Stimulated activated CD8-positive, alpha-beta memory T cell treated with anti-CD3 and anti-CD28 coated beads, Interleukin-7, amount 100 ng/mL, for 4 hours (primary cell): ENCODE results near the gene ZNRF1.
"Not testable (repeated sequence)": the region's sequence is repeated elsewhere in the genome, so short reads cannot be mapped to it uniquely, and the experiment has no call there.

ENCODE experiments used
- DNase-seq, 2 donors: peaks; one replicate each; pipeline ENCODE4 v3.0.0-alpha.2; 2020; ENCODE audit warnings: low read depth in 2 of 2

The ZNRF1 gene

DNA sequence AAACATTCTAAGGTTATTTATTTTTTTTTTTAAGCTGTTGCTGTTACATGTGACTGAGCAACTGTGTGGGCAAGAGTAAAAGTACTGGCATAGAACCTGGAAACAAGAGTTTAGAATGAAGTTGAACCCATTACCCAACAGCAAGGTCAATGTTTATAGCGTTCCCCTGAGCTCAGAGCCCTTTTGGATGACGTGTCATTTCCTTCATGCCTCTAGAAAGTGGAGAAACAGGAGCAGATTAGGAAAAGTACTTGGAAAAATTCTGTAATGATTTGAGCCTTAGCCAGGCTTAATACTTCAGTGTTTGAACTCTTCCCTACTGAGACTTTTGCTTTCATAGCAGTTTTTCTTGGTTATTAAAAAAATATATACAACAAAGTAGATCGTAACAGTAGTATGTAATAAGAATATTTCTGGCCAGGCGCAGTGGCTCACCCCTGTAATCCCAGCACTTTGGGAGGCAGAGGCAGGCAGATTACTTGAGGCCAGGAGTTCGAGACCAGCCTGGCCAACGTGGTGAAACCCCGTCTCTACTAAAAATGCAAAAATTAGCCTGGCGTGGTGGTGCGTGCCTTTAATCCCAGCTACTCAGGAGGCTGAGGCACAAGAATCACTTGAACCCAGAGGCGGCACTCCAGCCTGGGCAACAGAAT is 27.5 kb downstream of the ZNRF1 start:
- DNase-seq = not testable (repeated sequence)

DNA sequence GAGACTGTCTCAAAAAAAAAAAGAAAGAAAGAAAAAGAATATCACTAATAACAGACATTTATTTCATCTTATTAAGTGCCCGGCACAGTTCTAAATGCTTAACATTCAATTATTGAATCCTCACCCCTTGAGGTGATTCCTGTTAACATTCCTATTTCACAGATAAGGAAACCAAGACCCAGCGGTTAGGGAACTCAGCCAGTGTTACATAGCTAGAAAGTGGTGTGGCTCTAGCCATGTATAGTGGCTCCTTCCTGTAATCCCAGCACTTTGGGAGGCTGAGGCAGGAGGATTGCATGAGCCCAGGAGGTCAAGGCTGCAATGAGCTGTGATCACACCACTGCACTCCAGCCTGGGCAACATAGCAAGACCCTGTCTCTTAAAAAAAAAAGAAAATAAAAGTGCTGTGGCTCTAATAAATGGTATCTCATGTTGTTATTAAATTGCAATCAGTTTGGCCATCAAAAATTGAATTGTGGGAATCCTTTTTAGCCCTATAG is 28.1 kb downstream of the ZNRF1 start:
- no peak for DNase-seq

DNA sequence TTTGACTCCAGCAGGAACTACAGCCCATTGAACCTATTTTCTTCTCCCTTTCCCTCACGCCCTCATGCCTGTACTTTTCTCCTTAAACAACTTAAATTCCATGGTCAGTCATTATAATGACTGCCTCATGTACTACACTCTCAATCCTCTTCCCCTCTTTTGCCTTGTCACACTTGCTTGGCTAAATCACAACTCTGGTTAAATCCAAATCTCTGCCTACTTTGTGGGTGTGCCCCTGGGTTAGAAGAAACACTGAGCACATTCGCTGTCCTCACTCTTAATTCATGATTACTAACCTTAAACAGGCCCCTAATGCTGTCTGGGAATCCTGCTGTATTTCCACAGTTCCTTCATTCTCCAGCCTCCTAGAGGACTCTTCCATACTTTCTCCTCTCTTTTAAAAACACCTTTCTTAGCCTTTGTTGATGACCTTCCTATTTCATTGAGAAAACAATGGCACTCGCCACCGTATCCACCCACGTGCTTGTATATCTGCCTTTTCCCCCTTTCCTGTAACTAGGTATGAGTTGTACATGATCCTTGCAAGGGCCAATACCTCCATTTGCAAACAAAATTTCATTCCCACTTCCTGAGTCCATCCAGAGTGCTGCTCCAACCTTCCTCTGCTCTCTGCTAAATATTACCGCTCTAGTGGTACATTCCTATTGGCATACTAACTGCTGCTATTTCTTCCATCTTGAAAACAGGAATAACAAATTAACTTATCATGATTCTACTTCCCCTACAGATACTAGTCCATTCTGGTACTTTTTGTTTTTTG is 28.9 kb downstream of the ZNRF1 start:
- no peak for DNase-seq

DNA sequence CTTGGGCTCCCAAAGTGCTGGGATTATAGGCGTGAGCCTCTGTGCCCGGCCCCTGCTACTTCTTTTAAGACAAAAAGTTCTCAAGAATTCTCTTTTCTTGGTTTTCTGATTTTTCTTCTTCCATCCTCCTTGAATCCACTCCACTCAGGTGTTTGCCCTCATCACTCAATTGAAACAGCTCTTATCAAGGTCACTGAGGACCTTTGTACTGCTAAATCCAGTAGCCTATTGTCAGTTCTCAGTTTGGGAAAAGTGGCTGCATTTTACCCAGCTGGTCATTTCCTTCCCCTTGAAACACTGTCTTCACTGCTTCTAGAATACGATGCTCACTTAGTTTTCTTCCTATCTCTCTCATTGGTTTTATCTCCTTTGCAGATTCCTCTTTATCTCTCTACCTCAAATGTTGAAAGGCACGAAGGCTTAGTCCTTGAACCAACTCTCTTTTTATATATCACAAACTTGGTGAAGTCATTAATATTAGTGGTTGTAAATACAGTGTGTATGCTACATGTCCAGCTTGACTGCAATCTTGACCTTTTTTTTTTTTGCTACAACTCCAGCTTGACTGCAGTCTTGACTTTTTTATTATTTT is 29.8 kb downstream of the ZNRF1 start:
- DNase-seq = no peak

DNA sequence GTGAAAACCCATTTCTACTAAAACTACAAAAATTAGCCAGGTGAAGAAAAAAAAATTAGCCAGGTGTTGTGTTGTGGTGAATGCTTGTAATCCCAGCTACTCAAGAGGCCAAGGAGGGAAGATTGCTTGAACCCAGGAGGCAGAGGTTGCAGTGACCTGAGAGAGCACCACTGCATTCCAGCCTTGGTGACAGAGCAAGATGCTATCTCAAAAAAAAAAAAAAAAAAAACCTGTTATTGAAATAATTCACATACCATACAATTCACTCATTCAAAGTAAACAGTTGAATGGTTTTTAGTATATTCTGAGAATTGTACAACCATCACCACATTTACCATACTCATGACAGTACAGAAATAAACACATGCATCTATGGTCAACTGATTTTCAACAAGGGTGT is 31.0 kb downstream of the ZNRF1 start:
- DNase-seq = no peak

DNA sequence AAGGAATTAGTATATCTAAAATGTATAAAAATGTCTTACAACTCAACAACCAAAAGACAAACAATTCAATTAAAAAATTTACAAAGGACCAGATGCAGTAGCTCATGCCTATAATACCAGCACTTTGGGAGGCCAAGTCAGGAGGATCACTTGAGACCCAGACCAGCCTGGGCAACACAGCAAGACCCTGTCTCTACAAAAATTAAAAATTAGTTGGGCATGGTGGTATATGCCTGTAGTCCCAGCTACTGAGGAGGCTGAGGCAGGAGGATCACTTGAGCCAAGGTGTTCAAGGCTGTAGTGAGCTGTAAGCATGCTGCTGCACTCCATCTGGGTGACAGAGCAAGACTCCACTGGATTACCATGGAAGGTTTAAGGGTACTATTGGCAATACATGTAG is 33.8 kb downstream of the ZNRF1 start:
- DNase-seq = no peak

DNA sequence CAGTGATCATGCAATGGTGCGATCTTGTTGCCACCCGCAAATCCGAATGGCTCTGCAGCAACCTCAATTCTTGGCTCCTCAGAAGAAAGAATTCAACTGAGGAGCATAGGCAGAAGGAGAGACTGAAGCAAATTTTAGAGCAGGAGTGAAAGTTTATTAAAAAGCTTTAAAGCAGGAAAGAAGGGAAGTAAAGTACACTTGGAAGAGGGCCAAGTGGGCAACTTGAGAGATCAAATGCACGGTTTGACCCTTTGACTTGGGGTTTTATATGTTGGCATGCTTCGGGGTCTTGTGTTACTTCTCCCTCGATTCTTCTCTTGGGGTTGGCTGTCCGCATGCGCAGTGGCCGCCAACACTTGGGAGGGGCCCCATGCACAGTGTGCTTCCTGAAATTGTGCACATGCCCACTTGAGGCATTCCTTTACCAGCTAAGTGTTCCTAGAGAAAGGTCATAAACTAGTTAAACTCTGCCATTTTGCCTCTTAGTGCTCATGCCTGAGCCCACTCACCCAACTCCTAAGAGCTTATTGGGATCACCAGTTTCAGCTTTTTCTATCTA is 36.7 kb downstream of the ZNRF1 start:
- DNase-seq = no peak

DNA sequence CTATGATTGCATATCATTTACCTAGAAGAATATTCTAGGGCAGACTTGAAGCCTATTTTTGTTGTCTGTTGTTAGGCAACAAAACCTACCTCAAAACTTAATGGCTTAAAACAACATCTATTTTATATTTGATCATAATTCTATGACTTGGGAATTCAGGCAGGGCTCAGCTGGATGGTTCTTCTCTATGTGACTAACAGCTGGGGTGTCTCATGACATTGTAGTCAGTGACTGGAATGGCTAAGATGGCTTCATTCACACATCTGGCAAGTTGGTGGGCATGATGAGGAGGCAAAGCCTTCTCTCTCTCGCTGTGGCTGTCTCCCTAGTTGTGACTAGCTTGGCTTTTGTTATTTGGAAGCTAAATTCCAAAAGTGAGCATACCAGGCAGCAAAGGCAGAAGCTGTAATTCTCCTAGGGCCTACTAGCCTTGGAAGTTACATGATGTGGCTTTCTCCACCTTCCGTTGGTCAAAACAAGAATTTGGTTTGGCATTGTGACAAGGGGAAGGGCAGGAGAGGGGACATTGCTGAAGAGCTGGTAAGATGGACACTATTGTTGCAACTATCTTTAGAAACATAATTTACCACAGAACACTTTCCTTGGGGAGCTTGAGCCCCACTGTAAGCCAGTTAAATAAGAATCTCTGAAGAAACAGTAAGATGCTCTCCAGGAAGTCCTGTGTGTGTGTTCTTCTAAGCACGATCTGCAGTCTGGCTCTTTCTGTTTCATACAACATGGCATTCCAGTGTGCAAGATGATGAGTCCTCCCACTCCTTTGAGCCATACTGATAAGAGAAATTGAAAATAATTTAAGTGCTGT is 39.4 kb downstream of the ZNRF1 start:
- DNase-seq = no peak

DNA sequence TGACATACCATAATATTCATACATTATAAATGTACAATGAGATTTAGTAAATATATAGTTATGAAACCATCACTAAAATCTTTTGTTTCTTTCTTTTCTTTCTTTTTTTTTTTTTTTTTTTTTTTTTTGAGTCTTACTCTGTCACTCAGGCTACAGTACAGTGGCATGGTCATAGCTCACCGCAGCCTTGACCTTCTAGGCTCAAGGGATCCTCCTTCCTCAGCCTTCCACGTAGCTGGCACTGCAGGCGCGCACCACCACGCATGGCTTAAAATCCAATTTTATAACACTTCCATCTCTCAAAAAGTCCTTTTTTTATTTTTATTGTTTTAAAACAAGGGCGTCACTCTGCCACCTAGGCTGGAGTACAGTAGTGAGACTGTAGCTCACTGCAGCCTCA is 41.1 kb downstream of the ZNRF1 start:
- DNase-seq = no peak

DNA sequence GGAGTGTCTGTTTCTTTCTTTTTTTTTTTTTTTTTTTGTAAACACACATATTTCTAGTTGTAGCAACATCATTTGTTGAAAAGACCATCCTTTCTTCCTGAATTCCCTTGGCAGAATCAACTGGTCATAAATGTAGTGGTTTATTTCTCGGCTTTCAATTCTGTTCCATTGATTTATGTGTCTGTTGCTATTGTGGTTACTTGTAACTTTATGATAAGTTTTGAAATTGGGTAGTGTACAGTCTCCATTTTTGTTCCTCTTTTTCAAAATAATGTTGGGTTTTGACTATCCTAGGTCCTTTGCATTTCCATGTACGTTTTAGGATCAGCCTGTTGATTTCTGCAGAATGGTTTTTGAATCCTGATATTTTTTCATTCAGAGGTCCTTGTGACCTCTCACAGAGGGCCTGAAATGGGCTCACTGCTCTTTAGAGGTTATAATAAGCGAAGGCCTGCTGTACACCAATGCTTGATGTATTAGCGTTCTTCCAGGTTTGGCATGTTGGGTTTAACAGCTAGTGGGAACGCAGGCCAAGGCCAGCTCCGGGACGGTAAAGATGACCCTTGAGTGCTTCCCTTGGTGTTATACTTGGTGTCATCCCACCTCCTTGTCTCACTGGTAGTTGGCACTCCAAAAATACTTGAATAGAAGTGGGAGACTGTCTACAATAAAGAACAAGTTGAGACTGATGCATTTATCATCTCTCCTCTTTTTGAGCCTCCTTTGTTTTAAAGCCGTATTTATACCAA is 43.8 kb downstream of the ZNRF1 start:
- DNase-seq = no peak

DNA sequence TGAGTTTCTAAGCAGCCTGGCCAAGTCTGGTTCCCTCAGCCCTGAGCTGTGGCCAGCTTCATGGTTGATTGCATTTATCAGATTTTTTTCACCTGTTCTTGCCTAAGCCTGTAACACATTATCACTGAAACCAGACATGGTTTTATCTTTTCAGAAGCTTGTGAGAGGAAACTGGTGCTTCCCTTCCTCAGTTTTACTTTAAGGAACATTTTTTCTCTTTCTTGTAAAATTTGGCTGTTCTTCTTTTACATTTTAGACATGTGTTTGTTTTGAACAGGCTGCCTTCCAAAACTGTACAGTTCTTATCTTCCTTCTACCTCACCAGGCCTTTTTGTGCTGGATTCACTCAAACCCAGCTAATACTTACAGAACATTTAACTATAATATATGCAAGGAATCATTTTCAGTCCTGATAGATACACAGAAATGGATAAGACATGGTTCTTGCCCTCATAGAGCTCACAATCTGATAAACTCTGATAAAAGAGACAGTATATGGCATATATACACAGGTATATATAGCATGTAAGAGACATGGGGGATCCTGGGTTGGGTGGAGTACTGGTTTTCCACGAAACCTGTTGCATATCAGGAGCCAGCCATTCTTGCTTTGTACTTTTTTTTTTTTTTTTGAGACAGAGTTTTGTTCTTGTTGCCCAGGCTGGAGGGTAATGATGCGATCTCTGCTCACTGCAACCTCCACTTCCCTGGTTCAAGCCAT is 44.5 kb downstream of the ZNRF1 start:
- no peak for DNase-seq

DNA sequence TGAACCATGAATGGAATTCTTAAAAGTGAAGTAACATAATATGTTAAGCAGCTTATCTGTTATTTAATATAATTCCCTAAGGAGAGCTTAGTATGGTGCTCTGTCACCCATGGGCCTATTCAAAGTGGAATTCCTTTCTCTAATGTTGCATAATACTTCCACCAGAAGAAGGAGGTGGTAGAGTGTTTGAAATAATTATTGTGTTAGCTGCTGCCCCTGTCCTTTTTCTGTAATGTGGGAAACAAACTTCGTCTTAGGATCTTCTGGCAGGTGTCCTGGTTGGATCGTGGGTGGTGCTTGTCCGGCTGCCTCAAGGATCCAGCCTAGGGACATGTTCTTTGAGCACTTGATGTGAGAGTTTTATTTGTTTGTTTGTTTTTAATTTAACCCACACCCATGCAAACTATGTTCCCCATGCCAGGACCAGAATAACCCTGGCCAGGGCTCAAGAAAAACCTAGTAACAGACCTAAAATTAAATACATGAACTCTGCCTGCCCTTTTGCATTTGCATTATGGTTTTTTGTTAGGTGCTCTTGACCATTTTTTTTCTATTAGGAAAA is 46.1 kb downstream of the ZNRF1 start:
- DNase-seq = no peak

DNA sequence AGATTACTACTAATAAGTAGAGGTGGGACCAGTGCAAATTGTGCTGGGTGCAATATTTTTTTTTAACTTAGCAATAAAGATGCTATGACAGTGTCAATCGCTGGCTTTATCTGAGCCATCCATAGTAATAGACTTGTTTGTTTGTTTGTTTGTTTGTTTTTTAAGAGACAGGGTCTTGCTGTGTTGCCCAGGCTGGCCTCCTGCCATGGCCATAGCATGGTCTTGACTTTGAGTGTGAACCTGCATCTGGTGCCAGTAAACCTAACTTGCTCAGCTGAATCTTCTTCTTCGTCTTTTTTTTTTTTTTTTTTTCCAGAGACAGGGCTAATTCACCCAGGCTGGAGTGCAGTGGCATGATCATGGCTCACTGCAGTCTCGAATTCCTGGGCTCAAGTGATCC is 46.6 kb downstream of the ZNRF1 start:
- DNase-seq = no peak

DNA sequence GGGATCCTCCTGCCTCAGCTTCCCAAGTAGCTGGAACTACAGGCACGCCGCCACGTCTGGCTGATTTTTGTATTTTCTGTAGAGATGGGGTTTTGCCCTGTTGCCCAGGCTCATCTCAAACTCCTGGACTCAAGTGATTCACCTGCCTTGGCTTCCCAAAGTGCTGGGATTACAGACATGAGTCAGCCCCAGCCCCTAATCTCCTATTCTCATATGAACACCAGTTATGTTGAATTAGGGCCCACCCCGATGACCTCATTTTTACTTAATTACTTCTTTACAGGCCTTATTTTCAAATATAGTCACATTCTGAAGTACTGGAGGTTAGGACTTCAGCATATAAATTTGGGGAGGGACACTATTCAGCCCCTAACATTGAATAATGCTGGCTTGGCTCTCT is 49.2 kb downstream of the ZNRF1 start:
- no peak for DNase-seq

DNA sequence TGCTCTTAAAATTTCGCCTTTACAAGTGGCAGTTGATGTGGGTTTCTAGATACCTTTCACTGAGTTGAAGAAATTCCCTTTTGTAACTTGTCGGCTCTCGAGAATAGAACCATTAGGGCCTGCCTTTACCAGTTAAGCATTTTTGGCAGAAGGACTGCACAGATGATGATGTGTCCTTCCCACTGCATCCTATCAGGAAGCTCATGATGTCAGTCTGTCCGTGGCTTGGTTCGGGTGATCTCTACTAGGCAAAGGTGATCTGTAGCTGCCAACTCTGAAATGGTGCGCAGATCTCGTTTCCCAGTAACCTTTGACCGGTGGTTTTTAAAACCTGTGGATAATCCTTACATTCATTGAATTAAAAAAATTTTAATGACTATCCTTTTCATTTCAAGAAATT is 49.7 kb downstream of the ZNRF1 start:
- no peak for DNase-seq

DNA sequence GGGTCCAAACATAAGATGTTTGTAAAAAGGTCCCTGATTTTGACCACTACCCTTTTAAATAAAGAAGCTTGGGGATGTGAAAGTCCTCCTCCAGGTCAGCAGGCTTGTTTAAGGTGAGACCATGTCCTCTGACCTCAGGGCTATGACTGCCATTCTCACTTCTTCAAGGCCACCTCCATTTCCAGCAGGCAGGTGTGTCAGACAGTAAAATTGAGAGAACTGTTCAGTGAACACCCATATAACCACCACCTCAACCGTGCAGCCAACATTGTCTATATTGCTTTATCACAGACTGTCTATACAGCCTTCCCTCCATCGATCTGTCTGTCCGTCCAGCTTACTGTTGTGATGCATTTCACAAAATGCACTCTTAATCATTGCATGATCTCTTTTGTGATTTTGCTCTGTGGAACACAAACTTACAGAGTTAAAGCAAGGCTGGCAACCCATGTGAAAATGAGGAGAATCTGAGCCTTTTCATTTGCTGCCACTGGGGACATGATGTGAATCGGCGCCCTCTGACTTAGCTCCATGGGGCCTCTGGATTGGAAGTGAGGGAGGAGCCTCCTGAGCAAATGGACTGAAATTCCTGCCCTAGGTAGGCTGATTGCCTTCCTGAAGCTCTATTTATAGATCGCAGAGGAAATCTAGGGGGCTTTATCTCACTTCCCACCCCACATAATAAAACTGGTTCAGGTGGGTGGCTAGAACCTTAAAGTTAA is 53.8 kb downstream of the ZNRF1 start:
- DNase-seq = no peak

DNA sequence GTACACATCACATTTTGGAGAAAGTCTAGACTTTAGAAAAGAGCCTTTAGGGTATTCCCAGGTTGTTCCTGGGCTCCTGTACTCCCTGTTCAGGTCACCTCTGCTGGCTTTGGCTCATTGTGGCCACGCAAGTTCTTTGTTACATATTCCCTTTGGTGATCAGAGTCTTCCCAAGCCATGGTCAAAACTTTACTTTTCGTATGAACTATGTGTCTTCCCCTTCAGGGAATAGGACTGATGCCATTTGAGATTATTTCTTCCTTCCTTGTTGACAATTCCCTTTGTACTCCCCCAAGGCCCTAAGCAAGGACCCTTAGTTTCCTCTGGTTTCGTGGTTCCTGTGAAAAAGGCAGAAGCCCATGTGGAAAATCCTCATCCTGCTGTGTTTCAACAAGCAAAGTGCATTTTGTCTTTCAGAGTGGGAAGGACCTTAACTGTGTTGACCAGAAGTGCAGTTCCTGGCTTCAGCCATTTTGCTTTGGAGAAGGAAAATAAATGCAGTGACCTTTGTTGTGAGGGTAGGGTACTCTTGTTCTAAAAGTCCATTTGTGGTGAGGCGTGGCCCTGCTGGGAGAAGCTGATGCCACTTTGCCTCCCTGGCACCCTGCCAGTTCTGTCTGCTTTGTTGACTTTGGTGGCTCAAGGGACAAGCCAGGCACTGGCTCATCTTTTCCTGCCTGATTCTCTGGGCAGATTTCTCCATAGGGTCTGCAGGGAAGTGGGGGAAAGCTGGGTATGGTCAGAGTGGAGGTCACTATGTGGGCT is 55.1 kb downstream of the ZNRF1 start:
- DNase-seq = no peak

DNA sequence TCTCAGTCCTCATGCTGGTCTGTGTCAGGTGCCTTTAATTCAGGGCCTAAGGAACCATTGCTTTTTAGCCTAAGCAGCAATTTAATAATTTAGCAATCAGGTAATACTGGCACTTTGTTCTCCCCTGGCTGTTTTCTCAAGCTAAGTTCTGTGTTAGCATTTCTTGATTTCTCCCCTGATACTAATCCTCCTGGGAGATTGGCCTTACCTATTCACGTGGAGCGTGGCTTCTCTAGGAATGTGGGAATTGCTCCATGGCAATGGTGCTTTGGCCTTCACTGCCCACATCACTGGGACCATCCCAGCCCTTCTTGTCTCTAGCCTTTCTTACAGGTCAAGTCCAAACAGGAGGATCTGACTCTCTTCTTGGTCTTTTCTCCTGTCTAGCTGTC is 55.7 kb downstream of the ZNRF1 start:
- DNase-seq = no peak

DNA sequence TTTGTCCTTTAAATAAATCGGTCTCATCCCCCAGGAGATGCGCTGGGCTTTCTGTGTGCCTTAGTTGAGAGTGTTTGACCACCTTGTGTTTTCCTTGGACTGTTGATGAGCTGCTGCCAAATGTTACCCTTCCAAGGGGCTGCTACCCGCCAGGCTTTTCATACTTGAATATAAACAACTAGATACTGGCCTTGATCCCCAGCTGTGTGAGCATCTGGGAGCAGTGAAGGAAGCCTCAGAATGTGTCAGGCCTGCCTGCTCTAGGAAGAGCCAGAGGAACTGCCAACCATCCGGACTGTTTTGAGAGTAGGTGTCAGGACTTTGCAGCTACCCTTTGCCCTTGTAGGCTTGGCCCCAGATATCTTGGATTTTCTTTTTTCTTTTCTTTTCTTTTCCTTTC is 60.0 kb downstream of the ZNRF1 start:
- no peak for DNase-seq
